ENCODE results near the gene PGRMC2.

PGRMC2 gene

DNA sequence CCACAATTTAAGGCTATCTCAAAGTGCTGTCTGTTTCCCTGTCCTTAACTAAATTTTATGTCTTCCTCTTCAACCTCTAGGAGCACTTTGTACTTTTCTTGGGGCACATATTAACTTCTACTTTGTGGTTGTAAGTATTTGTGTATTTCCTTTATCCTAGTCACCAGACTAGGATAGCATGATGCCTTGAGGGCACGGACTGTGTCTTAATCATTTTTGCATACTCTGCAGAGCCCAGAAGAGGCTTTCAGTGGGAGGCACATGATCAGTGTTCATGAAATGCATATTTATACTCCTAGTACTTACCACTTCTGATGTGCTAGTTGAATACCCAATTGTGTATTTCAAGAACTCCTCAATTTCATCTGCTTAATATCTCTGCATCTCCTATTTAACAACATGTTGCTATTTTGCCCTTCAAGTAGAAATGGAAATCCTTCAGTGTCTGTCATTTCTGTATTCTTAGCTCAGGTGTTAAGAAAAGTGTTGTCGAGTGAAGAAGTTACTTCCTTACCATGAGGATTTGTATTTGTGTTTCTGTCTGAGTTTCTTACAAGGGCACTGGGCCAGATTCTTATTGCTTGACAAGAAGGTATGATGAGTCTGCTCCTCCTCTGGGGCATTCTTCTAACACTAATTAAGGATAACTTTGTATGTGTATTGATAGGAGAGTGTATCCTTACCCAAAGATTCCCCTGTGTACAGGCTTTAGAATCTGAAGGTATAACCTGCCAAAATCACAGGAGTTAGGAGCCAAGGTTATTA is 28.3 kb upstream of the PGRMC2 start:
- TF ChIP-seq, protein P1, sequence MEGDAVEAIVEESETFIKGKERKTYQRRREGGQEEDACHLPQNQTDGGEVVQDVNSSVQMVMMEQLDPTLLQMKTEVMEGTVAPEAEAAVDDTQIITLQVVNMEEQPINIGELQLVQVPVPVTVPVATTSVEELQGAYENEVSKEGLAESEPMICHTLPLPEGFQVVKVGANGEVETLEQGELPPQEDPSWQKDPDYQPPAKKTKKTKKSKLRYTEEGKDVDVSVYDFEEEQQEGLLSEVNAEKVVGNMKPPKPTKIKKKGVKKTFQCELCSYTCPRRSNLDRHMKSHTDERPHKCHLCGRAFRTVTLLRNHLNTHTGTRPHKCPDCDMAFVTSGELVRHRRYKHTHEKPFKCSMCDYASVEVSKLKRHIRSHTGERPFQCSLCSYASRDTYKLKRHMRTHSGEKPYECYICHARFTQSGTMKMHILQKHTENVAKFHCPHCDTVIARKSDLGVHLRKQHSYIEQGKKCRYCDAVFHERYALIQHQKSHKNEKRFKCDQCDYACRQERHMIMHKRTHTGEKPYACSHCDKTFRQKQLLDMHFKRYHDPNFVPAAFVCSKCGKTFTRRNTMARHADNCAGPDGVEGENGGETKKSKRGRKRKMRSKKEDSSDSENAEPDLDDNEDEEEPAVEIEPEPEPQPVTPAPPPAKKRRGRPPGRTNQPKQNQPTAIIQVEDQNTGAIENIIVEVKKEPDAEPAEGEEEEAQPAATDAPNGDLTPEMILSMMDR (IDR thresholded peaks at IDR 0.05; ENCODE audit: unreplicated experiment in 3 of 3), result no peak
- Mint-ChIP-seq H3K4me3 (no peak overlapping the region), H3K27me3 (ENCODE audit: low read depth) (no peaks in the 10 kb centered on the region), H3K9me3 (no peaks in the 10 kb centered on the region), H3K36me3 (ENCODE audit: low read depth) (peaks cover 10% of the 10 kb centered on the region), H3K4me1 (no peaks in the 10 kb centered on the region), H3K27ac (no peak overlapping the region)

DNA sequence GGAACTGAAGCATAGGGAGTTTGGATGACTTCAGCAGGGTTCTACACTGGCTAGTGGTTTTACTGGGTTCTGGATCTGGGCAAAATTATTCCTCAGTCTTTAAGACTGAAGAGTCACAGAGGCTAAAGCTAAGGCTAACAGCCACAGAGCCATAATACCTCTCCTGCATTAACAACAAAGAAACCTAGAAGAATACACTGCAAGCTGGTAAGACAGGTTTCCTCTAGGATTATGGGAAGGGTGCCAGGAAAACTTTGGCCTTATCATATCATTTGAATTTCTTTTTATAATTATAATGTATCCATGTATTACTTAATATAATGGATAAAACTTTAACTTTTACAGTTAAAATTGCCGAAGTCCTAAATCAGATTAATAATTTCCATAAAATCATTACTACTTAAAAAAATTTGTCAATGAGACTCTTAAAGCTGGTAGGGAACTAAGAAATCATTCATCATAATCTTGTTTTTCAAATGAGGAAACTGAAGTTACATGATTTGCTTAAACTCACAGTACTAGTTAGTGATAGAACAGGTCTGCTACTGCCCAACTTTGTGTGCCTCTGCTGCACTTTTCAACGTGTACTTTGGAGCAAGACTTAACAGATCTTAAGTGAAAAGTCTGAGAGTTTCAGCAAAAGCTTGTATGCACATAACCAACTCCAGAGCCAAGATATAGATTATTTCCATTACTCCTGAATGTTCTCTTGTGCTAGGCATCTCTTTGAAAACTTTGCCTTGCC is 24.2 kb upstream of the PGRMC2 start:
- TF ChIP-seq, protein P1 (IDR thresholded peaks at IDR 0.05; ENCODE audit: unreplicated experiment in 3 of 3), result no peak
- Mint-ChIP-seq H3K4me1 (peaks cover 18% of the 10 kb centered on the region), H3K27ac (no peak overlapping the region), H3K27me3 (ENCODE audit: low read depth) (no peaks in the 10 kb centered on the region), H3K9me3 (no peaks in the 10 kb centered on the region), H3K36me3 (ENCODE audit: low read depth) (peaks cover 4% of the 10 kb centered on the region), H3K4me3 (no peak overlapping the region)

DNA sequence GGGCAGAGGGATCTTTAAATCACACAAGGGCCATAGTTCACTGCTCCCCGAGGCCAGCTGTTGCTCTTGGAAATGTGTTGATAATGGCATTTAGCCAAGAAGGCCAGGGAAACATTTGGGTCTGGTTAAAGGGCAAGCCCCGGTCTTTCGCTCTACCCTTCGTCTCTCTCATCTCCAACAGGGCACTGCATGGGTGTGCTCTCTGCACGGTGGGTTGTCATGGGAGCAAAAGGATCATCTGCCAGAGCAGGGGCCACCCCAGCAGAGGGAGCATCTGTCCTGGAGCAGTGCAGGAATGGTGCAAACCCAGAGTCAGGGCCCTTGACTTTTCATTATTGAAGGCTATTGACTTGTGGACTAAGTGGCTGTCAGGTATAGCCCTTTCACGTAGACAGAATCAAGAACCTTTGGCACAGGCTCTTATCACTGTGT is 22.7 kb upstream of the PGRMC2 start:
- TF ChIP-seq, protein P1 (IDR thresholded peaks at IDR 0.05; ENCODE audit: unreplicated experiment in 3 of 3), result peak in 1 of 3 experiments; percentile 17
- H3K36me3 Mint-ChIP-seq (ENCODE audit: low read depth), result peaks cover 4% of the 10 kb centered on the region
- peaks cover 18% of the 10 kb centered on the region for H3K4me1 Mint-ChIP-seq
- no peak overlapping the region for H3K4me3 Mint-ChIP-seq
- H3K27me3 Mint-ChIP-seq (ENCODE audit: low read depth), result no peaks in the 10 kb centered on the region
- H3K27ac Mint-ChIP-seq, result peak overlapping the region in 2 of 3 experiments; percentile 15 to 33
- H3K9me3 Mint-ChIP-seq, result no peaks in the 10 kb centered on the region

DNA sequence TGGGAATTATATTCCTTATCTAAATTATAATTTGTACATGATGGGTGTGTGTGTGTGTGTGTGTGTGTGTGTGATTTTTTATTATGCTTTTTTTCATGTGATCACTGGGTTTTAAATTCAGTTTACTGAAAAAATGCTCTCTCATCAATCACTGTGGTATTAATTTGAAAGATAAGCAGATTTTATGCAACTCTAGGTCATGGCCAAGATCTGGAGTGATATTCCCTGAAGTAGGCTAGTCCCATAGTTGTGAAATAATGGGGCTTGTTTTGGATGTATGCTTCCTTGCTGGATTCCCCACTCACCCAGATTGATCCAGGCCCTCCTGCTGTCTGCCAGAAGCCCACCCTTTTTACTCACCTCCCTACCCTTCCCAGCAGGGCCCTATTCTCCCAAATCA is 22.0 kb upstream of the PGRMC2 start:
- TF ChIP-seq, protein P1 (IDR thresholded peaks at IDR 0.05; ENCODE audit: unreplicated experiment in 3 of 3), result no peak
- H3K9me3 Mint-ChIP-seq, result no peaks in the 10 kb centered on the region
- peaks cover 18% of the 10 kb centered on the region for H3K4me1 Mint-ChIP-seq
- peak overlapping the region in 2 of 3 experiments; percentile 15 to 33 for H3K27ac Mint-ChIP-seq
- no peak overlapping the region for H3K4me3 Mint-ChIP-seq
- H3K36me3 Mint-ChIP-seq (ENCODE audit: low read depth), result peaks cover 4% of the 10 kb centered on the region
- no peaks in the 10 kb centered on the region for H3K27me3 Mint-ChIP-seq (ENCODE audit: low read depth)

DNA sequence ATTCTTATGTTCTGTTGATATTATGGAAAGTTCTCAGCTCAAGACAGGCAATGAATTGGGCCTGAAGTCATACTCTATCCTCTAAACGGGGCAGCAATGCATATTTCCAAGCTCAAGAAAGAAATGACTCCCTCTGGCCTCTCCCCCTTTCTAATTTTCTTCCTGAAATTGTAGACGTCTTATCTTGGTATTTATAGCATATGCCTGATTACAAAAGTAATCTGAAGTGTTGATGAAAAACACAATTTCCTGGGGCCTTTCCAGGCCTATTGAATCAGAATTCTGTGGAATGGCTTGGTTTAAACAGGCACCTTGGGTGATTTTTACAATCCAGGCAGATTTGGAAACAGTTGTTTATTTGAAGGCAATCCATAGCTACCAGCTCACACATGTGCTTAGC is 21.4 kb upstream of the PGRMC2 start:
- TF ChIP-seq, protein P1 (IDR thresholded peaks at IDR 0.05; ENCODE audit: unreplicated experiment in 3 of 3), result no peak
- H3K36me3 Mint-ChIP-seq (ENCODE audit: low read depth), result peaks cover 4% of the 10 kb centered on the region
- H3K9me3 Mint-ChIP-seq, result no peaks in the 10 kb centered on the region
- no peak overlapping the region for H3K27ac Mint-ChIP-seq
- H3K27me3 Mint-ChIP-seq (ENCODE audit: low read depth), result no peaks in the 10 kb centered on the region
- H3K4me1 Mint-ChIP-seq, result peaks cover 18% of the 10 kb centered on the region
- H3K4me3 Mint-ChIP-seq, result no peak overlapping the region

Data from nephron (organoid).